IPS-NIHi7 (cell line): ENCODE data around the gene ABTB2.
"Not testable (repeated sequence)": the region's sequence is repeated elsewhere in the genome, so short reads cannot be mapped to it uniquely, and the experiment has no call there.

Source experiments
- DNase-seq: peaks from one replicate; pipeline ENCODE4 v3.0.0; 2012; ENCODE audit warnings: mixed read lengths; ENCODE audit errors: extremely low spot score

The ABTB2 gene

DNA sequence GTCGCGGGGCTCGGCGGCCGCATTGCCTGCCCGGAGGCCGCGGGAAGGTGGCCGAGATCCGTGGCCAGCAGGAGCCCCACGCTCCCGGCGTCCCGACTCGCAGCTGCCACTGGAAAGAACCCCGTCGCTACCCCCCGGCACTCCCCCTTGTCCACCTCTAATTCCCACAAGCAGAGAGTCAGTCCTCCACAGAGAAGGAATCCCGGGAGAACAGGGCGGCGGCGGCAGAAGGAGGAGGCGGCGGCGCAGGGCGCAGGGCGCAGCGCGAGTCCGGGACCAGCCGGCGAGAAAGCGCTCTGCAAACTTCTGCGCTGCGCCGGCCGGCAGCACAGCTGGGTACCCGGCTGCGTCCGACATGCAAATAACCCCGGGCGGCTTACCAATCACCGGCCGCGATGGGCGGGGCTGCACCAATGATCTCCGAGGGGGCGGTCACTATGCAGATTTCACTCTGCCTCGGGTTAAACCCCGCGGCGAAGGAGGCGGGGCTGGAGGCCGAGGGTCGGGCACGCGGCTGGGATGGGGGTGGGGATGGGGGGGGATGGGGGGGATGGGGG lies at the start of gene ABTB2:
Gene ABTB2, minus strand, starts transcription at position 310 of the 557 bp plus-strand sequence.
- peak; percentile 97 for DNase-seq

DNA sequence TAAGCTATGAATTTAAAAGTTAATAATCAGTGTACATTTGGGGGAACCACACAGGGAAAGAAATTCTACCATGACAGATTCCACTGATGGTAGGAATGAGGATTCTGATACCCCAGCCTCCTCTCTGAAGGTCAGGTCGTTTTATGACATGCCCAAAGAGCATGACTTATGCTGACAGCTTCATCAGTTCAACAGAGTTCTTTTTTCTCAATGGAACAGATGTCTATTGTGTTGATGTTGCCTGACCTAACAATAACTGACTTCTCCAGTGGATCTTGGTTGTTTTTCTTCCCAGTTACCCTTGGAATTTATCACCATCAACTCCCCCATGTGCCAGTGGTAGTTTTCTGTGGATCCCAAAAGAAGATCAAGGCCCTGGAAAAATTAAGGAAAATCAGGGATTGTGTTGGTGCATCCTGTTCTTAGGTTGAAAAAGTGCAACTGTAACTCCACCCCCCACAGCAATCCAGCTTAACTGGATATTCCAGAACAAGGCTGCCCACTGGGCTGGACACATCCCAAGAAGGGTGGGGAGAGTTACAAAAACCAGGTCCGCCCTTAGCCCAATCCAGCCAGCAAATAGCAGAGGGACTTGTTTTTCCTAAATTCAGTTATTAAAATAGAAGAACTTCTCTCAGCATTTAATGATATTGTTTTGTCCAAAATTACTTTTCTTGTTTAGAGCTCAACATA lies 49.5 kb upstream of the ABTB2 start:
- DNase-seq: no peak

DNA sequence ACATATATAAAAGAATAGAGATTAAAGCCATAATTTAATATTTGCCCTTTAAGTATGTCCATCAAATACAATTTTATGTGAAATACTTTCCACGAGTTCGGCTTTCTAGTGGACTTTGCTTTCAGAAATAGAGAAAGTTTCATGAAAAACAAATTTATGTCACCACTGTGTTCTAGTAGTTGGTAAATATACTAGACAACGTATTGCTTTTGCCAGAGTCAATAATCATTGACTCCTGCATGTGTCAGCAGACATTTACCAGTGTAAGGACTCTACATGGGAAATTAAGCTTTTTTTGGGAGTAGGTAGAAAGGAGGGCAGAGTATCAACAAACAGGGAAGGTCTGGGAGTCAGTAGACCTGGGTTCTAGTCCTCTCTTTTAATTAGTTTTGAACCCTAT lies 48.6 kb upstream of the ABTB2 start:
- DNase-seq: no peak

DNA sequence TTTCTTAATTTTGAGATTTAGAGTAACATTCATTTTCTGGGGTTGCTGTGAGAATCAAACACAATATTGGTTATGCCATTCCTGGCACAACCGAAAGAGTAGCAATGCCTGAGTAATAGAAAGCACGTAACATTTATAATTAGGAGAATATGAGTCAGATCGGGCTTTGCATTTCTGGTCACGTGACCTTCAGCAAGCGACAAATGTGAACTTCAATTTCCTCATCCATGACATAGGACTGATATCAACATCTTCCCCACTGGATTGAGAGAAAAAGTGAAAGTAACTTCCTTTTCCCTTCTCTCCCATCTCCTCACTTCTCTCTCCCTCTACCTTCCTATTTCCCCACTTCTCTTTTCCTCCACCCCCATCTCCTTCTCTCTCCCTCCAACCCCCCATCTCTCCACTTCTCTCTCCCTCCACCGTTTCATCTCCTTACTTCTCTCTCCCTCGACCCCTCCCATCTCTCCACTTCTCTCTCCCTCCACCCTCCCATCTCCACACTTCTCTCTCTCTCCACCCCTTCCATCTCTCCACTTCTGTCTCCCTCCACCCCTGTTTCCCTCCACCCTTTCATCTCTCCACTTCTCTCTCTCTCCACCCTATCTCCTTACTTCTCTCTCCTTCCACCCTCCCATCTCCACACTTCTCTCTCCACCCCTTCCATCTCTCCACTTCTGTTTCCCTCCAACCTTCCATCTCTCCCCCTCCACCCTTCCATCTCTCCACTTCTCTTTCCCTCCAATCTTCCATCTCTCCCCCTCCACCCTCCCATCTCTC lies 47.5 kb upstream of the ABTB2 start:
- DNase-seq: no peak

DNA sequence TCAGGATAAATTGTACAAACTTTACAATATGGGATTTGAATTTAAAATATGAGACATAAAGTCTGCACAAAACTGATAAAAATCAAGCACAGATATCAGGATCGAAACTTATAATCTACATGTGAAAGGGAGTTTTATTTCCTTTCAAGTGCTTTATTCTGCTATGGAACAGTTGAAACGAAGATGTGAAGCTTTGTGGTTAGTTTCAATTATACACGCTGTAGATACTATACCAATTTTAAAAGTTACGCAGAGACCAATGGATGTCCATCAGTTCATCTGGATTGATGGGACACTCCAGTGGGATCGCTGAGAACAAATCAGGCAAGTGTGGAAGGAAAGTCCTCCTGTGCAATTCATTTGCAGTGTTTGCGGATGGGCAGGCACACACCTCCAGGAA lies 46.5 kb upstream of the ABTB2 start:
- no peak for DNase-seq

DNA sequence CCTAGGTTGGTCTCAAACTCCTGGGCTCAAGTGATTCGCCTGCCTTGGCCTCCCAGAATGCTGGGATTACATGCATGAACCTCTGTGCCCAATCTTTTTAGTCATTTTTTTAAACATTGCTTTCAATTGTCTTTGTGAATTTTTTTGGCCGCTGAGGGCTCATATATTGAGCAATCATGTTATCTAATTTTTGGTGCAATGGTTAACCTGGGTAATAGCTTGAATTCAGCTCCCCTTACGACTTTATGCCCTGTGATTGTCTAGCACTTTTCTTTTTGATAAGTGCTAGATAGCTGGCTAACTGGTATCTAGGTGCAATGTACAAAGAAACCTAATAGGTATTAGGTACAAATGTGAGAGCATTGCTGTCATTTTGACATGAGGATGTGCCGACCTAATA lies 45.6 kb upstream of the ABTB2 start:
- no peak for DNase-seq

DNA sequence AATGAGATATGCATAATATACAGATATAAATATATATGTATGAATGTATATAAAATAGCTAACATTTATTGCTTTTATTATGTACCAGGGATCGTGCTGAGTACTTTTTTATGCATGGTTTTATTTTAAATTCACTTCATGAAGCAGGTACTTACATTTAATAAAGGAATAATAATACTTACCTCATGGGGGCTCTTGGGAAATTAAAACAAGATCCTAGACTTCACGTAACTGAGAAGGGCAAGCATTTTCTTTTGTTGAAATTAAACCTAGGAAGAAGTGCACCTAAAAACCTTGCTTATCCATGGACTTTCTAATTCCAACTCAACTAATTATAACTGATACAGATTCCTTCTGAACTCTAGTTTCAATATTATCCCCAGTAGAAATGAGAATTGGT lies 40.0 kb upstream of the ABTB2 start:
- DNase-seq: no peak

DNA sequence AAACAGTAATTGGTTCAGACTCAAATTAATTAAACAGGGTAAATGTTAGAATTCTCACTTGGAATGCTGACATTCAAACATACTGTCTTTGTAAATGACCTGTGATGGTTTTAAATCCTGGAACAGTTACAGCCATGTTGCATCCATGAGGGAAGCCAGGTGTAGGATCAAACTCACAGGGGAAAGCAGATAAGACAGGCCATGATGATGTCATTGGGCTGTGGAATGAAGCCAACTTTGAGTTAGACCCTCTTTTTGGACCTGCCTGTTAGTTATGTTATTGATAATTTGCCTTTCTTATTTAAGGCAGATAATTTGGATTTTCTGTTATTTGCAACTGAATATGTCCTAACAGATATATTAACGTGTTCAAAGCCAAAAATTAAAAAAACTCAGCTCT lies 39.3 kb upstream of the ABTB2 start:
- DNase-seq: no peak

DNA sequence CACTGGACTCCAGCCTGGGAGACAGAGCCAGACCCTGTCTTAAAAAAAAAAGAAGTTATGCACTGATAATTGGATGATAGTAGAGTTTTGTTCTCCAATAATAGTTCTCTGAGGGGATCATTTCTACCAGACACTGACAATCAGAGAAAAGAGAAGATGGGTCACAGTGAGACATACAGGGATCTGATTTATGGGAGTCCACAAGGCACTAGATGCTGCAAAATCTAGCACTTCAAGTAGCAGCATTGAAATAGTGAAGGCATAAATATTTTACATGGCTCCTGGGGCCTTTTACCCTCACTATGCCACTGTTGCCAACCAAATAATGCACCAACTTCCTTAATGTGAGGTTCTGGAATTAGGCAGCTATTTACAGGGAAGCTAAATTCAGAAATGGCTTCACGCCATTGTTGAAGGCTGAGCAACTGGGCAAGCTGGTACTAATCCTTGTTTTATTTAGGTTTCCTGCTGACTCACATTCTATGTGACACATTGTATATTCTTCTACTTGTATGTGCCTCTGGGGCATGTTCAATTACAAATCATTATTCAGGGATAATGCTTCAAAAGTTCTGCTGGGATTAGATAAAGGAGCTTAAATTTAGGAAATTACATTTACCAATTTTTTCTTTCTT lies 38.2 kb upstream of the ABTB2 start:
- DNase-seq: no peak

DNA sequence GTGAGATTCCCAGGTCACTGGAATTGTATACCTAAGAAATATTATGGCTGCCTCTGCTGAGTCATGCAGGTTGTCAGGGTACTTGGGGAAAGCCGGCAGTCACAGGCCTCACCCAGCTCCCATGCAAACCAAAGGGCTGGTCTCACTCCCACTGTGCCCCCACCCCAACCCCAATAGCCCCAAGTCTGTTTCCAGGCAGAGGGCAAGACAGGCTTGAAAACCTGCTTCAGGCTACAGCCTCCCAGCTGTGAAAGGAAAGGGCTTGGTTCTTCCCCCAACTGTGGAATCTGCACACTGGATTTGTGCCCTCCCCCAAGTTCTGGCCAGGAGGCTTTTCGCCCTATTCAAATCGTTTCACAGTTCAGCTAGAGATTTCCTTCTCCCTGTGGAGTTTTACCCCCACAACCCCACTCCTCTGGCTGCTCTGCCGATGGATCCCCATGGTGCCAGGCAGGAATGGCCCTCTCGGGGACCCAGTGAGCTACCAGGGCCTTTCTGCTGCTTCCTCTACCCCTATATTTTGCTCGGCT lies 37.0 kb upstream of the ABTB2 start:
- DNase-seq: no peak

DNA sequence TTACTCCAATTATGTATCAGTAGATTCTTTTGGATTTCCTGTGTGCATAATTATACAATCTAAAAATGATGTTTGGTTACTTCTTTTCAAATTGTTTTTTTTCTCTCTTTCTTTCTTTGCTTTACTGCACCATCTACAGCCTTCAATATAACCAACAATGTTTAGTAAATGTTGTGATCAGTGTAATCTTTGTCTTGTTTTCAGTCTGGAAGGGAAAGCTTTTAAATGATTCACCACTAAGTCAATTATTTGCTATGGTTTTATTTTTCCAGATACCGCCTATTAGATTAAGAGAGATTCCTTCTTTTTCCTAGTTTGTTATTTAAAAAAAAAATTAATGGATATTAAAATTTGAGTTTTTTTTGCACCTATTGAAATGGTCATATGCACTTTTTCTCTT lies 29.8 kb upstream of the ABTB2 start:
- DNase-seq: no peak

DNA sequence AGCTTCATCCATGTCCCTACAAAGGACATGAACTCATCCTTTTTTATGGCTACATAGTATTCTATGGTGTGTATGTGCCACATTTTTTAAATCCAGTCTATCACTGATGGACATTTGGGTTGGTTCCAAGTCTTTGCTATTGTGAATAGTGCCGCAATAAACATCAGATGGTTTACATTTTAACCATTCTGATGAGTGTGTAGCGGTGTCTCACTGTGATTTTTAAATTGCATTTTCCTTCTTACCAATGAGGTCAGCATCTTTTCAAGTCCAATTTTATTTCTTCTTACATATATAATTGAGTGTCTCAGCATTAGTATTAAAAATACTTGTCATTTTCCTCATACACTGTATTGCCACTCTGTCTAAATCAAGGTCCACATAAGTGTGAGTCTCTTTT lies 28.5 kb upstream of the ABTB2 start:
- not testable (repeated sequence) for DNase-seq

DNA sequence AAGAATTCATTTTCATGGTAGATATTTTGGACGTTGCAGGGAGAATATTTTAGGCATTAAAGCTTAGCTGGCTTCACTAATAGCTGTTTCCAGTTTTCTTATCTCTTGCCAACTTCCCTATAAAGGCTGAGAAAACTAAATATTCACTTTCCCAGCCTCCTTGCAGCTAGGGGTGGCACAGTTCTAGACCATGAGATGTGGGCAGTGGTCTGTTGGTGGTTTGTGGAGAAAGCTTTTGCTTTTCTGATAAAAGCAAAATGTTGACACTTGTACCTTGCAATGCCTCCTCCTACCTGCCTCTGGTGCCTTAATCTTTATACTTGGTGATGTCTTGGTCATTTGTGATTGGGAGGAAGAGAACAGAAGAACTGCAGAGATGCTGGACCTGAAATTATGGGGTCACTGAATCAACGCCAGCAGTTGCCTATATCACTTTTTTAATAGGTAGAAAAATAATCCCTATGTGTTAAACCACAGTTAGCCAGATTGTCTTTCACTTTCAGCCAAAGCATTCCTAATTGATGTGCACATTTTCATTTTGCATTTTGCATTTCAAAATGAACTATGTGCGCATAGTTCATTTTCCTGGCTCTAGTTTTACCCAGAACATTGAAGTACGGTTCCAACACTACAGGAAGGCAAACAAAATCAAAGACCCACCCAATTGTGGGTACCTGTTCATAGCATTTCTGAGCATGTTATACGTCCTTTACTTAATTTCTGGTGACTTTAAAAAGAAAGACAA lies 24.9 kb upstream of the ABTB2 start:
- DNase-seq: no peak

DNA sequence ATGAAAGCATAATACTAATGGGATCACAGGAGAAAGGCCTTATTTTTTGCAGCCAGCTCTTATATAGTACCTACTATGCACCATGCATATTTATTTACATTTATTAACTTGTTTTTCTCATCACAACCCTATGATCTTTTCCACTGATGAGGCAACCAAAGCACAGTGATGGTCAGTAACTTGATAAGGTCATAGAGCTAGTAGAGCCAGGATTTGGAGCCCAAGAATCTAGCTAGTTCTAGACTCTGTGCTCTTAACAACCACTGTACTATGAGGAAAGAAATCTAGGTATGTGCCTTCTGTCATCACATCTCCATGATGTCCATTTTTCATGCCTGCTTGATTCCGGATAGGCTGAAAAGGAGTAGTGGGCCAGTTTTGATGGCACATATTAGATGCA lies 24.0 kb upstream of the ABTB2 start:
- no peak for DNase-seq

DNA sequence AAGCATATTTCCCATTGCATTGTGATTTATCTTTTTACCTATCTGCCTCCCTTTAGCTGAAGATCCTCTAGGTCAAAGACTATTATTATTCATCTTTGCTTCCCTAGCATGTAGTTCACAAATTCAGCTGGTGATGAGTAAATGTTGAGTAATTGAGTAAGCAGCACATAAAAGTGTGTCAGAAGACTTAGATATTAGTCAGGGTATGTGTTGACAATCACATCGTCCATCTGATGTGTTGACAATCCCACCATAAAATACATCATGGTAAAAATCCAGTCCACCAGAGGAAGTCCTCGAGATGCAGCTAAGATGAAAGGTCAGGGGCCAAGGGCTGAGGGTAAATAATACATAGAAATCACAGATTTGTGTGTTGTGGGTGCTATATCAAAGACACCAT lies 22.9 kb upstream of the ABTB2 start:
- no peak for DNase-seq

DNA sequence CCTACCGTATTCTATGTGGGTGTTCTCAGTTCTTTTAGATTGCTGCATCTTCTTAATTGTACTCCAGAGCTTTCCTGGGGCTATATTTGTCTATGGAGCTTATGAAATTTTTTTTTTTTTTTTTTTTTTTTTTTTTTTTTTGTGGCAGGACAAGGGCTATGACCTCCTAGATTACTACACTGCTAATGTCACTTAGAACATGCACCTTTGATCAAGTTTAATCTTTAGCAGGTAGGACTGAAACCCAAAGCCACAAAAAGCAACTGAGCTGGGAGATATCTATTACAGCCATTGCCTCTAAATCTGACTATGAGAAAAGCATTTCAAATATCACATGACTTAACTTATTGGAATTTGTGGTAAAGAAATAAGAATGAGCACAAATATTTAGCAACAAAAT lies 21.7 kb upstream of the ABTB2 start:
- no peak for DNase-seq

DNA sequence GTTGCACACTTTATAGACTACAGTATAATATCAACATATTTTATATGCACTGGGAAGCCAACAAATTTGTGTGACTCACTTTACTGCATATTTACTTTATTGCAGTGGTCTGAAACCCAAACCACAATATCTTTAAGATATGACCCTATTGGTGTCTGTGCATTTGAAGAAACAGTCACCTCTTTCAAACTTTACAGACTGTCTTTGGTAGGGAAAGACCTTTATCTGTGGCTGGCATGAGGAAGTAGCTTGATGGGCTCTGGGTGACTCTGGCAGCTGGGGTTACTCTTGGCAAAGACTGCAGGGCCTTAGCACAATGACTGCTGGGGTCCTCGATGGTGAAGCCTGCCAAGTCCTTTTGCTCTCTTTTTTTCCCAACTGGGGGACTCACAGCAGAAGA lies 21.3 kb upstream of the ABTB2 start:
- DNase-seq: no peak

DNA sequence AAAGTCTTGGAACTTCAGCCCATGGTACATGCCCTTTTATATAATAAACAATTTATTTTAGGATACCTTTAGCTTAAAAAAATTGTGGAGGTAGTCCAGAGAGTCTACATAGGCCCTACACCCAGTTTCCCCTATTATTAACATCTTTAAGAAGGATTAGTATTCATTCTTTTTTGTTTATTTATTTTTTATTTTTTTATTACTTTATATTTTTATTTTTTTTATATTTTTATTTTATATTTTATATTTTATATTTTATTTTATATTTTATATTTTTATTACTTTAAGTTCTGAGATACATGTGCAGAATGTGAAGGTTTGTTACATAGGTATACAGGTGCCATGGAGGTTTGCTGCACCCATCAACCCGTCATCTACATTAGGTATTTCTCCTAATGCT lies 15.9 kb upstream of the ABTB2 start:
- DNase-seq: no peak

DNA sequence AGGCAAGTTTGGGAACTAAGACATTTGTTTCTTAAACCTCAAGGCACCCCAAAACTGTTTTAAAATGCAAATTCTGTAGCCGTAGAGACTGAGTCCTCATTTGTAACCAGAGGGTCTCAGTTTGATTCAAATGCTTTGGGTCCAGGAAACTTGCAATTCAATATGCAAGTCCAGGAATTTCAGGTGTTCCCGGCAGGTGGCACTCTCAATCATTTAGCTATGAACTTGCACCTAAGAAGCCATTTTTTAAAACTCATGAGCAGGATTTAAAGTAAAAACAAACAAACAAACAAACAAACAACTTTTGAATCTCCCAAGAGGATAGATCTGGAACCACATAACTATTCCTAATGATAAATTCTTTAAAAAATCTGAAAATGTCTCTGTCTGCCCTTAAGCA lies 8.7 kb upstream of the ABTB2 start:
- DNase-seq: no peak

DNA sequence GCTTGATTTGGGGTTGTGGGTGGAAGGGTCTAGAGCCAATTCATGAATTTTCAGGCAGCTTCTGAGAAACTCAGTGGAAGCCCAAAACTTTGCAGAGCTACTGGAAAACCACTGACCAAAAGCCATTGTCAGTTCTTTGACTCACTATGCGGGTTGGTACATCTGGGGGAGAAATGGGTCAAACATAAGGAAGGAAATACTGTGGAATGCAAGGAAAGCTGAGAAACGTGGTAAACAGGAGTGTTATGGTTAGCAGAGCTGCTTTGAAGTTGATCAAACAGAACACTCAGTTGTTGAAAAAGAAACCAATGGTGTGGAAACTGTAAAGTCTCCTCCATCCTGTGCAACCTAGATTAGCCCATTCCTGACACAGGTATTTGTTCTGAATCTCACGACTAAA lies 6.3 kb upstream of the ABTB2 start:
- no peak for DNase-seq

DNA sequence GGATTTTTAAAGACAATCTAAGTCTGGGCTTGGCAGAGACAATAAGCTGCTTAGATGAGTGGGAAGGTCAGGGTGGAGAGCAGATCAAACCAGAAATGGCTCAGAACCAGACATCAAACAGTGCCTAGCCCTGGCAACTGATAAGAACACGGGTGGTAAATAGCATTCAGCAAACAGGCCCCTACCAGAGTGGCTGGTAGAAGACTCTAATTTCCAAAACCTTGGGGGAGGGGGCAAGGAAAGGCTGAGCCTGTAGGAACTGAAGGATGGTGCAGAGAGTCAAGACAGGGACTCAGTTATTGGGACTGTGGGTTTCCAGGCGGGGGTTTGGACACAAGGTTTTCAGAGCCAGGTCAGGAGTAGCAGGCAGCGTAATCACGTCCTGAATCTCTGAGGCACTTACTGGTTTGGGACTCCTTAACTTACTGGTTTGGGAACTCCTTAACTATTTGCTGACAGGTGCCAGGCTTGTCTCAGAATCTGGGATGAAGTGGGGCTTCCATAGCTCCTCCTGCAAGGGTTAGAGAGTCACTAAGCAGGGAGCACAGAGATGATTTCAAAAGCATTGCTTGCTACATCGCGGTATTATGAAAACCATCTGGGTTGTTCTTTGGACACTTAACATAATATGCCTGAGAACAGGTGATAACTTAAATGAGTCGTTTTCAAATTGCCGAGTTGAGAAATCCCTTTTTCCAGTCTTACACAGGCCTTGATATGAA lies 5.7 kb upstream of the ABTB2 start:
- DNase-seq: no peak
